NT2/D1 (cell line): ENCODE data around the gene ALDH16A1.

Source experiments
- DNase-seq: peaks from one replicate; pipeline ENCODE4 v3.0.0-alpha.2; 2011; ENCODE audit warnings: low read depth, low spot score
- H3K27me3 ChIP-seq: 2 replicates; pipeline ENCODE4 v1.6.0; 2011; ENCODE audit warnings: mild to moderate bottlenecking; ENCODE audit not compliant: insufficient read length, insufficient read depth
- H3K36me3 ChIP-seq: 2 replicates; pipeline ENCODE4 v1.6.1; 2011; ENCODE audit warnings: mild to moderate bottlenecking, low read length, mixed read lengths; ENCODE audit not compliant: insufficient read depth, insufficient read length
- H3K4me1 ChIP-seq: 2 replicates; pipeline ENCODE4 v1.5.1; 2011; ENCODE audit not compliant: insufficient read depth, insufficient read length
- H3K4me3 ChIP-seq: 2 replicates; pipeline ENCODE4 v1.5.1; 2011; ENCODE audit warnings: low read depth; ENCODE audit not compliant: insufficient read length
- H3K9ac ChIP-seq: 2 replicates; pipeline ENCODE4 v1.6.0; 2011; ENCODE audit warnings: low read depth; ENCODE audit not compliant: insufficient read length
- H3K9me3 ChIP-seq: 2 replicates; pipeline ENCODE4 v1.5.1; 2011; ENCODE audit warnings: mild to moderate bottlenecking, low read length; ENCODE audit not compliant: insufficient read depth
- SUZ12 ChIP-seq: IDR thresholded peaks from 2 replicates; pipeline ENCODE4 v1.6.1; 2011; ENCODE audit not compliant: insufficient read length, insufficient read depth; ENCODE audit errors: extremely low read depth
- YY1 ChIP-seq: IDR thresholded peaks from 2 replicates; pipeline ENCODE4 v1.6.1; 2011; ENCODE audit not compliant: insufficient read length, insufficient read depth
- ZNF274 ChIP-seq: IDR thresholded peaks from 2 replicates; pipeline ENCODE4 v1.6.1; 2011; ENCODE audit warnings: mild to moderate bottlenecking, low read depth, low read length

ALDH16A1 gene

GRCh38 chr19:49411681-49412326 is 41.2 kb upstream of the ALDH16A1 start:
- H3K27me3 ChIP-seq: no peaks in the 10 kb centered on the region
- no peak for TF ChIP-seq SUZ12
- TF ChIP-seq YY1: no peak
- TF ChIP-seq ZNF274: no peak
- no peak overlapping the region for H3K4me3 ChIP-seq
- no peaks in the 10 kb centered on the region for H3K36me3 ChIP-seq
- H3K9me3 ChIP-seq: no peaks in the 10 kb centered on the region
- no peak overlapping the region for H3K9ac ChIP-seq
- DNase-seq: no peak
- H3K4me1 ChIP-seq: peaks cover 21% of the 10 kb centered on the region

- no peak overlapping the region for H3K4me3 ChIP-seq
- TF ChIP-seq SUZ12: no peak
- TF ChIP-seq ZNF274: no peak
- no peak for TF ChIP-seq YY1
- no peaks in the 10 kb centered on the region for H3K27me3 ChIP-seq
- H3K4me1 ChIP-seq: peaks cover 25% of the 10 kb centered on the region
- DNase-seq: no peak
- no peaks in the 10 kb centered on the region for H3K9me3 ChIP-seq
- no peaks in the 10 kb centered on the region for H3K36me3 ChIP-seq
- H3K9ac ChIP-seq: no peak overlapping the region
Measured at GRCh38 chr19:49413348-49413747, 39.7 kb upstream of the ALDH16A1 start.

DNA sequence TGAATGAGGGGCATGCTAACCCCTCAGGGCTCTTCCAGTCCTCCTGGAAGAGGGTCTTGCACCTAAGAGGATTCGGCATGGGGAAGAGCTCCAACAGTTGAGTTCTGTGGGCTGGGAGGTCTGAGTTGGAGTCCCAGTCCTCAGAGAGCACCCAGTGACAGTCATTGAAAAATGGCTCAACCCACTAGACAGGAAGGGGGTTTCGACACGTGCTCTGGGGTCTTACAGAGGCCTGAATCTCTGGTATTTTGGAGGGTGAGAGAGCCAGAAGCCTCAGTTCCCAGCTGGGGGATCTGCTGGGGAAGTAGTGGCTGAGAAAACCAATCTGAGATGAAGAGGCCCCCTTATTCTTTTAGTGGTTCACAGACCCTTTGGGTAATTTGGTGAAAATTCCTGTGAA is 38.8 kb upstream of the ALDH16A1 start:
- Histone ChIP-seq H3K36me3 (no peaks in the 10 kb centered on the region), H3K27me3 (no peaks in the 10 kb centered on the region), H3K4me1 (peaks cover 21% of the 10 kb centered on the region), H3K9me3 (no peaks in the 10 kb centered on the region), H3K4me3 (no peak overlapping the region), H3K9ac (no peak overlapping the region)
- DNase-seq: no peak
- TF ChIP-seq YY1: no peak
- no peak for TF ChIP-seq ZNF274
- no peak for TF ChIP-seq SUZ12

DNA sequence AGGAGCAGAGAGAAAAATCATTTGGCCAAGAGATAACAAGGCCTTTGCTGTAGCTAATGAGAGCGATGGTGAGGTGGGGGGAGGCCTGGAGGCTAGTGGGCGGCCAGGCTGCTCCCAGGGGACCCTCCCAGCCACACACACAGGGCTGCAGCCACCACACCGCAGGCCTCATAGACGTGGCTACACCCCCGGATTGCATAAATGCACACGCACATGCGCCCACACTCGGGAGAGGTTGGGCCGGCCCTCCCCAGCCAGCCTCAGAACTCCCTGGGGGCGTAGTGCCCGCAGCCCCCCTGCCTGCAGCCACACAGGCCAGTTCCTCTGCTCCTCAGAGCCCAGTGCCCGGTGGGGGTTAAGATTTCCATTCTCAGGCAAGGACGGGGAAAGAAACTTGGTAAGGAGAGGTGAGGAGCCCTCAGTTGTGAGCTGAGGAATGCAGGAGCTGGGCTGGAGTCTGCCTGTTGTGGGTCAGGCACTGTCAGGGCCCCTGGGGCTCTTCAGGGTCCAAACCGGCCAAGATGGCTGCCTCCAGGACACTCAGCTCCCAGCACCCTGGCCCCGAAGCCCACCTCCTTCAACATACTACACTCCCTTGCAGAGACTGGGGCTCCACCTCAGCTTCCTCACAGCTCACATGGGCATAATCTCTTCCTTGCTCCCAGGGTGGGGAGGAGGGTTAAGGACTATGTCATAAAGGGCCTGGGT is 37.8 kb upstream of the ALDH16A1 start:
- no peak for DNase-seq
- H3K4me3 ChIP-seq: no peak overlapping the region
- no peaks in the 10 kb centered on the region for H3K9me3 ChIP-seq
- no peaks in the 10 kb centered on the region for H3K36me3 ChIP-seq
- no peak for TF ChIP-seq YY1
- no peak for TF ChIP-seq SUZ12
- no peak for TF ChIP-seq ZNF274
- peak overlapping the region; percentile 15 for H3K9ac ChIP-seq
- H3K27me3 ChIP-seq: no peaks in the 10 kb centered on the region
- peaks cover 22% of the 10 kb centered on the region for H3K4me1 ChIP-seq

GRCh38 chr19:49415810-49416200 is 37.2 kb upstream of the ALDH16A1 start:
- no peak for DNase-seq
- Histone ChIP-seq H3K9ac (peak overlapping the region; percentile 15), H3K27me3 (no peaks in the 10 kb centered on the region), H3K4me1 (peaks cover 25% of the 10 kb centered on the region), H3K4me3 (no peak overlapping the region), H3K9me3 (no peaks in the 10 kb centered on the region), H3K36me3 (no peaks in the 10 kb centered on the region)
- TF ChIP-seq SUZ12 (no peak), YY1 (no peak), ZNF274 (no peak)

DNA sequence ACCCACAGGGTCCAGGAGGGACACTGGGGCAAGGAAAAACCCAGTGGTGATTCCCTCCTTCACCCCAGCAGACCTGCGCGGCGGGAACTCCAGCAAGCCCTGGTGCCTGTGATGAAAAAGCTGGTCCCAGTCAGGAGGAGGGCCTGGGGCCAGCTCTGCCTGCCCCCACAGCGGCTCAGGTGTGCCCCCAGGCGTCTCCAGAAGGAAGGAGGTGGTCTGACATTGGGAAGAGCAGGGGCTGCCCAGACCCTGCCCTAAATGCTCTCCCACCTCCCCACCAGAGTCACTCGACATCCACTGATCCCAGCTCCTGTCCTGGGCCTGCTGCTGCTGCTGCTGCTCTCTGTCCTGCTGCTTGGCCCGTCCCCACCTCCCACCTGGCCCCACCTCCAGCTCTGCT is 35.9 kb upstream of the ALDH16A1 start:
- Histone ChIP-seq H3K36me3 (no peaks in the 10 kb centered on the region), H3K9ac (peak overlapping the region; percentile 42), H3K4me3 (no peak overlapping the region), H3K9me3 (no peaks in the 10 kb centered on the region), H3K4me1 (peaks cover 25% of the 10 kb centered on the region), H3K27me3 (peaks cover 11% of the 10 kb centered on the region)
- no peak for TF ChIP-seq SUZ12
- TF ChIP-seq YY1: no peak
- no peak for TF ChIP-seq ZNF274
- no peak for DNase-seq

DNA sequence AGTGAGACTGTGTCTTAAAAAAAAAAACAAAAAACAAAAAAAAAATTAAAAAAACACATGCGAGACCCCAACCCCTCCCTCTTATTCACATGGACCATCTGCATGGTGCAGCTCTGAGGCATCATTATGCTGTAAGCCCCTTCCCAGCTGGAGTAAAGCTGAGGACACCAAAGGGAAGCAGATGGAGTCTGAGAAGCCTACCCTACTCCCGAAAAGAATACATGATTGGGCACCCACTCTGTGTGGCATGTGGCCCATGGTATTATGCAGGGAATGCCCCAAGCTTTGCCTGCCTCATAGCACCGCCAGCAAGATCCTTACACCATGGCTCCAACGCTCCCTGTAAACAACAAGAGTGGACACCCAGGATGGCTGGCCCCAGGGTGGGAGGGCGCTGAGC is 34.5 kb upstream of the ALDH16A1 start:
- H3K36me3 ChIP-seq: no peaks in the 10 kb centered on the region
- no peaks in the 10 kb centered on the region for H3K9me3 ChIP-seq
- H3K4me3 ChIP-seq: no peak overlapping the region
- TF ChIP-seq SUZ12 (no peak), ZNF274 (no peak)
- no peak for DNase-seq
- peaks cover 20% of the 10 kb centered on the region for H3K4me1 ChIP-seq
- no peak overlapping the region for H3K9ac ChIP-seq
- H3K27me3 ChIP-seq: peaks cover 25% of the 10 kb centered on the region
